CD4-positive, alpha-beta T cell (primary cell): ENCODE results near the gene PSD. TPM values are rescaled to one million over a fixed set of nuclear protein-coding genes. Genes with fewer than 3 reads are reported as not detected.

Experiments
- ATAC-seq: fragments of 200-7000 bp; cut with Tn5 transposase; one replicate; pipeline ENCODE4 v1.10.0; 2022; ENCODE audit warnings: mild to moderate bottlenecking; ENCODE audit not compliant: poor library complexity
- CTCF ChIA-PET: fragments of 350-600 bp; sonication (Branson Sonifier 250); formaldehyde crosslinking; loops from one replicate; lab custom pipeline; 2021; ENCODE audit warnings: antibody characterized with exemption, inconsistent platforms; lab: Charles Lee
- POLR2A ChIA-PET: fragments of 350-600 bp; sonication (Branson Sonifier 250); formaldehyde crosslinking; loops from one replicate; lab custom pipeline; 2021; ENCODE audit warnings: antibody characterized with exemption, inconsistent platforms; lab: Charles Lee
- DNase-seq, 14 experiments: peaks; one replicate each; pipeline ENCODE4 v3.0.0-alpha.2; 2013 to 2020; ENCODE audit warnings: mixed read lengths in 2 of 14
- H3K27ac ChIP-seq, 2 donors: one replicate each; pipeline versions ENCODE4 v1.5.1 to v1.7.0; 2013; ENCODE audit warnings: low read length in 2 of 2, low read depth in 1 of 2, mild to moderate bottlenecking in 1 of 2
- H3K27me3 ChIP-seq, 2 experiments: 1 replicate in 1 of 2; 2 replicates in 1 of 2; pipeline versions ENCODE4 v1.6.1 to v1.7.0; 2013; ENCODE audit warnings: low read length in 2 of 2, control low read depth in 1 of 2, mild to moderate bottlenecking in 1 of 2, moderate library complexity in 1 of 2; ENCODE audit not compliant: insufficient read depth in 2 of 2, control insufficient read depth in 1 of 2
- H3K36me3 ChIP-seq: one replicate; pipeline ENCODE4 v1.6.1; 2013; ENCODE audit warnings: low read length, control low read depth; ENCODE audit not compliant: insufficient read depth
- H3K4me1 ChIP-seq: one replicate; pipeline ENCODE4 v1.6.1; 2013; ENCODE audit warnings: low read length, control low read depth; ENCODE audit not compliant: insufficient read depth
- H3K4me3 ChIP-seq: one replicate; pipeline ENCODE4 v1.5.1; 2013; ENCODE audit warnings: mild to moderate bottlenecking, low read length, moderate library complexity
- H3K9me3 ChIP-seq, 2 experiments: 1 replicate in 1 of 2; 2 replicates in 1 of 2; pipeline versions ENCODE4 v1.6.1 to v1.7.0; 2013; ENCODE audit warnings: low read length in 2 of 2, mild to moderate bottlenecking in 2 of 2, control low read depth in 1 of 2, moderate library complexity in 1 of 2; ENCODE audit not compliant: control insufficient read depth in 1 of 2, insufficient read depth in 1 of 2
- H3K27ac Mint-ChIP-seq: one replicate; pipeline ENCODE4 v1.8.0; 2020; ENCODE audit warnings: mixed read lengths
- H3K27me3 Mint-ChIP-seq: one replicate; pipeline ENCODE4 v1.8.0; 2021; ENCODE audit warnings: mixed read lengths
- H3K36me3 Mint-ChIP-seq: one replicate; pipeline ENCODE4 v1.8.0; 2021; ENCODE audit warnings: low read depth, mixed read lengths
- H3K4me1 Mint-ChIP-seq: one replicate; pipeline ENCODE4 v1.8.0; 2021; ENCODE audit warnings: low read depth, mixed read lengths
- H3K4me3 Mint-ChIP-seq: one replicate; pipeline ENCODE4 v1.8.0; 2020; ENCODE audit warnings: mild to moderate bottlenecking, mixed read lengths
- H3K9me3 Mint-ChIP-seq: one replicate; pipeline ENCODE4 v1.8.0; 2020; ENCODE audit warnings: mixed read lengths
- intact Hi-C, 2 experiments: fragments of 100-400 bp; cut with DNase I in 1 of 2; cut with micrococcal nuclease in 1 of 2; formaldehyde crosslinking; loops; one replicate each; pipeline versions ENCODE4 v1.15.1 to v1.9.0; 2023 to 2025; cut with DNase I, micrococcal nuclease
- total RNA-seq, 174 experiments: library from RNA in 2 of 174; stranded (reverse) in 2 of 174; gene quantifications; one replicate each; pipeline ENCODE4 v1.2.3 and lab custom pipeline; 2021 to 2026
- TF ChIP-seq, protein P1 (sequence below): fragments of 200-600 bp; IDR thresholded peaks from one replicate; pipeline ENCODE4 v1.8.0; 2022; ENCODE audit warnings: antibody characterized with exemption, mild to moderate bottlenecking

PSD gene
- total RNA-seq, 2 experiments from 2014 or later: 16.7 to 17.8 TPM

DNA sequence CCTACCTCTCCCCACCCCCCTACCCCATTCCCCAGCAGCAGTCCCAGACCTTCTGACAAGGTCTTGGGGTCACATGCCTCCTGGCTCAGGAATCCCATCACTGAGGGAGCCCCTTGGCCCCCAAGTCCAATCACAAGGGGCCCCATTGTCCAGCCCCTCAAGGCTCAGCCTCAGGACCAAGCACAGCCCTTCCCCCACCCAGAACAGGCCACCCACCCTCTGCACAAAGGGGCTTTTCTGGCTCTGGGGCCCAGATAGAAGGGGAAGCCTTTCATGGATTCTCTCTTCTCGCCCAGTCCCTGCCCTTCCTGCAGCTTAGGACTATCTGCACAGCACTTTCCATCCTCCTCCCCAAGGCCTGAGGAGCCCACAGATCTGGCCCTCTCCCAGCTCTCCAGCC lies 6.9 kb upstream of the PSD start:
- H3K36me3 ChIP-seq: peaks cover 18% of the 10 kb centered on the region
- ATAC-seq (no peak), DNase-seq (no peak)
- Mint-ChIP-seq H3K27me3 (peaks cover 4% of the 10 kb centered on the region), H3K4me1 (peaks cover 24% of the 10 kb centered on the region), H3K36me3 (peaks cover 30% of the 10 kb centered on the region), H3K27ac (no peak overlapping the region), H3K4me3 (peak overlapping the region; percentile 46), H3K9me3 (no peaks in the 10 kb centered on the region)
- ChIA-PET CTCF (interaction anchor here (1.1 kb wide), 1 partner anchor 26 kb away, joined by 3 read pairs; no protein-coding TSS in a partner anchor), POLR2A (no interaction called here)
- intact Hi-C loops: no loop called here
- H3K27ac ChIP-seq: no peak overlapping the region
- no peaks in the 10 kb centered on the region for H3K9me3 ChIP-seq
- peaks cover 27% of the 10 kb centered on the region for H3K4me1 ChIP-seq
- H3K4me3 ChIP-seq: no peak overlapping the region
- TF ChIP-seq, protein P1, sequence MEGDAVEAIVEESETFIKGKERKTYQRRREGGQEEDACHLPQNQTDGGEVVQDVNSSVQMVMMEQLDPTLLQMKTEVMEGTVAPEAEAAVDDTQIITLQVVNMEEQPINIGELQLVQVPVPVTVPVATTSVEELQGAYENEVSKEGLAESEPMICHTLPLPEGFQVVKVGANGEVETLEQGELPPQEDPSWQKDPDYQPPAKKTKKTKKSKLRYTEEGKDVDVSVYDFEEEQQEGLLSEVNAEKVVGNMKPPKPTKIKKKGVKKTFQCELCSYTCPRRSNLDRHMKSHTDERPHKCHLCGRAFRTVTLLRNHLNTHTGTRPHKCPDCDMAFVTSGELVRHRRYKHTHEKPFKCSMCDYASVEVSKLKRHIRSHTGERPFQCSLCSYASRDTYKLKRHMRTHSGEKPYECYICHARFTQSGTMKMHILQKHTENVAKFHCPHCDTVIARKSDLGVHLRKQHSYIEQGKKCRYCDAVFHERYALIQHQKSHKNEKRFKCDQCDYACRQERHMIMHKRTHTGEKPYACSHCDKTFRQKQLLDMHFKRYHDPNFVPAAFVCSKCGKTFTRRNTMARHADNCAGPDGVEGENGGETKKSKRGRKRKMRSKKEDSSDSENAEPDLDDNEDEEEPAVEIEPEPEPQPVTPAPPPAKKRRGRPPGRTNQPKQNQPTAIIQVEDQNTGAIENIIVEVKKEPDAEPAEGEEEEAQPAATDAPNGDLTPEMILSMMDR: no peak
- no peaks in the 10 kb centered on the region for H3K27me3 ChIP-seq

- Histone ChIP-seq H3K36me3 (peaks cover 18% of the 10 kb centered on the region), H3K4me1 (peaks cover 33% of the 10 kb centered on the region), H3K9me3 (no peaks in the 10 kb centered on the region), H3K4me3 (no peak overlapping the region), H3K27ac (no peak overlapping the region), H3K27me3 (no peaks in the 10 kb centered on the region)
- Mint-ChIP-seq H3K27ac (no peak overlapping the region), H3K9me3 (no peaks in the 10 kb centered on the region), H3K27me3 (peaks cover 4% of the 10 kb centered on the region), H3K36me3 (peaks cover 33% of the 10 kb centered on the region), H3K4me1 (peaks cover 30% of the 10 kb centered on the region), H3K4me3 (no peak overlapping the region)
- intact Hi-C loops: loop anchor here in 1 of 2 experiments (5.0 kb wide), 1 partner anchor 77 kb away; the partner anchor contains the start of genes ACTR1A and SUFU
- no peak for ATAC-seq
- CTCF ChIA-PET: no interaction called here
- TF ChIP-seq, protein P1: no peak
- POLR2A ChIA-PET: no interaction called here
- DNase-seq: no peak
These were observed 6.3 kb upstream of the PSD start for GRCh38 chr10:102424916-102425315.

- ATAC-seq: no peak
- TF ChIP-seq, protein P1: no peak
- Histone ChIP-seq H3K36me3 (peaks cover 18% of the 10 kb centered on the region), H3K4me3 (no peak overlapping the region), H3K9me3 (no peaks in the 10 kb centered on the region), H3K27ac (no peak overlapping the region), H3K4me1 (peaks cover 40% of the 10 kb centered on the region), H3K27me3 (no peaks in the 10 kb centered on the region)
- ChIA-PET POLR2A (interaction anchor here (1.0 to 5.6 kb wide), 2 partner anchors 8 to 26 kb away, joined by 6 to 92 read pairs; partner anchors contain the start of gene CUEDC2), CTCF (no interaction called here)
- Mint-ChIP-seq H3K9me3 (no peaks in the 10 kb centered on the region), H3K4me1 (peaks cover 36% of the 10 kb centered on the region), H3K27ac (no peak overlapping the region), H3K4me3 (peak overlapping the region; percentile 69), H3K27me3 (peaks cover 4% of the 10 kb centered on the region), H3K36me3 (peaks cover 33% of the 10 kb centered on the region)
- intact Hi-C loops: loop anchor here in 1 of 2 experiments (5.0 kb wide), 1 partner anchor 78 kb away; the partner anchor contains the start of genes ACTR1A and SUFU
- DNase-seq: no peak
These were observed 5.6 kb upstream of the PSD start for GRCh38 chr10:102424145-102424544.
